Panc1 (cell line): Measurements from ENCODE around the gene FAM149B1. TPM values are rescaled to one million over a fixed set of nuclear protein-coding genes. Genes with fewer than 3 reads are reported as not detected.

Source experiments
- ATAC-seq: fragments of 200-7000 bp; cut with Tn5 transposase; 2 replicates; pipeline ENCODE4 v1.9.1; 2020; ENCODE audit warnings: mild to moderate bottlenecking, moderate library complexity
- BruUV-seq: library from RNA; stranded (reverse); fragments of 400-500 nt; replicated peaks from 2 replicates; lab custom pipeline; 2021; lab: Mats Ljungman, UMichigan
- CTCF ChIA-PET: fragments of 300-600 bp; sonication (Branson Sonifier 250); formaldehyde crosslinking; loops from one replicate; lab custom pipeline; 2022; ENCODE audit warnings: antibody characterized with exemption; lab: Charles Lee
- POLR2A ChIA-PET: fragments of 300-600 bp; sonication (Branson Sonifier 250); formaldehyde crosslinking; loops from one replicate; lab custom pipeline; 2022; ENCODE audit warnings: antibody characterized with exemption; lab: Charles Lee
- DNase-seq: peaks from one replicate; pipeline ENCODE4 v3.0.0-alpha.2; 2010; ENCODE audit warnings: low read depth, low spot score
- H3K27ac ChIP-seq: 2 replicates; pipeline ENCODE4 v1.5.1; 2011; ENCODE audit warnings: mild to moderate bottlenecking, low read length, inconsistent platforms
- H3K27me3 ChIP-seq: fragments of 200-500 bp; sonication (Bioruptor generic); 2 replicates; pipeline ENCODE4 v1.6.0; 2014; ENCODE audit warnings: low read length, inconsistent platforms; ENCODE audit not compliant: control insufficient read depth, insufficient read depth
- H3K36me3 ChIP-seq: fragments of 200-500 bp; sonication (Bioruptor generic); 2 replicates; pipeline ENCODE4 v1.5.1; 2014; ENCODE audit warnings: inconsistent platforms, mild to moderate bottlenecking, low read length, moderate library complexity; ENCODE audit not compliant: control insufficient read depth, insufficient read depth
- H3K4me1 ChIP-seq: 2 replicates; pipeline ENCODE4 v1.5.1; 2011; ENCODE audit warnings: inconsistent platforms, mild to moderate bottlenecking, low read length, moderate library complexity; ENCODE audit not compliant: control insufficient read depth, insufficient read depth
- H3K4me3 ChIP-seq, 2 experiments: 2 replicates each; pipeline ENCODE4 v1.5.1; 2011 to 2012; ENCODE audit warnings: low read depth in 2 of 2, low read length in 2 of 2, mild to moderate bottlenecking in 2 of 2, inconsistent platforms in 1 of 2, moderate library complexity in 1 of 2
- H3K9me3 ChIP-seq: fragments of 200-500 bp; sonication (Bioruptor generic); 2 replicates; pipeline ENCODE4 v1.5.1; 2014; ENCODE audit warnings: low read depth, mild to moderate bottlenecking, inconsistent platforms, low read length, moderate library complexity; ENCODE audit not compliant: control insufficient read depth, insufficient read depth
- POLR2AphosphoS5 ChIP-seq: IDR thresholded peaks from 2 replicates; pipeline ENCODE4 v1.6.1; 2012; ENCODE audit warnings: mild to moderate bottlenecking, low read depth, low read length, moderate library complexity
- SIN3A ChIP-seq: IDR thresholded peaks from 2 replicates; pipeline ENCODE4 v1.6.1; 2012; ENCODE audit warnings: low read depth, mild to moderate bottlenecking, low read length, moderate library complexity, borderline replicate concordance; ENCODE audit not compliant: insufficient read depth
- TCF7L2 ChIP-seq: IDR thresholded peaks from 2 replicates; pipeline ENCODE4 v1.6.1; 2011; ENCODE audit warnings: mild to moderate bottlenecking, low read depth, low read length, inconsistent platforms
- in situ Hi-C: cut with HindIII; loops from 2 replicates; pipeline ENCODE4 v1.10.0; 2016; ENCODE audit warnings: low sequenced_read_pairs, low pct_unique_long_range_greater_than_20kb
- intact Hi-C: fragments of 100-400 bp; cut with micrococcal nuclease; formaldehyde crosslinking; loops from one replicate; pipeline ENCODE4 v1.10.0; 2022; ENCODE audit not compliant: unreplicated experiment
- total RNA-seq: library from RNA; stranded (reverse); gene quantifications from one replicate; pipeline ENCODE4 v1.2.1, GENCODE V29; 2021; ENCODE audit not compliant: unreplicated experiment
- TF ChIP-seq, protein P1 (sequence below): fragments of 450-650 bp; IDR thresholded peaks from 2 replicates; pipeline ENCODE4 v1.5.1; 2017; ENCODE audit warnings: mild to moderate bottlenecking
- TF ChIP-seq, protein P2 (sequence below), 2 experiments: IDR thresholded peaks; 2 replicates each; pipeline ENCODE4 v1.6.1; 2011 to 2012; ENCODE audit warnings: low read depth in 2 of 2, control low read depth in 1 of 2, low read length in 1 of 2, mild to moderate bottlenecking in 1 of 2, moderate library complexity in 1 of 2; ENCODE audit not compliant: insufficient read depth in 1 of 2

The FAM149B1 gene
- total RNA-seq, 1 experiment from 2014 or later = 20.8 TPM

DNA sequence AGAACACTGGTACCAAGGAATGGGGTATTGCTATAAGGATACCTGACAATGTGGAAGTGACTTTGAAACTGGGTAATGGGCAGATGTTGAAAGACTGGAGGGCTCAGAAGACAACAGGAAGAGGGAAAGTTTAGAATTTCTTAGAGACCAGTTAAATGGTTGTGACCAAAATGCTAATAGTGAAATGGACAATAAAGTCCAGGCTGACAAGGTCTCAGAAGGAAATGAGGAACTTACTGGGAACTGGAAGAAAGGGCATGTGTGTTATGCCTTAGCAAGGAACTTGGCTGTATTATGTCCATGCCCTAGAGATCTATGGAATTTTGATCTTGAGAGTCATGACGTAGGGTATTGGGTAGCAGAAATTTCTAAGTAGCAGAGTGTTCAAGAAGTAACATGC lies 38.0 kb downstream of the FAM149B1 start:
- no peak for TF ChIP-seq TCF7L2
- TF ChIP-seq SIN3A = no peak
- TF ChIP-seq, protein P1, sequence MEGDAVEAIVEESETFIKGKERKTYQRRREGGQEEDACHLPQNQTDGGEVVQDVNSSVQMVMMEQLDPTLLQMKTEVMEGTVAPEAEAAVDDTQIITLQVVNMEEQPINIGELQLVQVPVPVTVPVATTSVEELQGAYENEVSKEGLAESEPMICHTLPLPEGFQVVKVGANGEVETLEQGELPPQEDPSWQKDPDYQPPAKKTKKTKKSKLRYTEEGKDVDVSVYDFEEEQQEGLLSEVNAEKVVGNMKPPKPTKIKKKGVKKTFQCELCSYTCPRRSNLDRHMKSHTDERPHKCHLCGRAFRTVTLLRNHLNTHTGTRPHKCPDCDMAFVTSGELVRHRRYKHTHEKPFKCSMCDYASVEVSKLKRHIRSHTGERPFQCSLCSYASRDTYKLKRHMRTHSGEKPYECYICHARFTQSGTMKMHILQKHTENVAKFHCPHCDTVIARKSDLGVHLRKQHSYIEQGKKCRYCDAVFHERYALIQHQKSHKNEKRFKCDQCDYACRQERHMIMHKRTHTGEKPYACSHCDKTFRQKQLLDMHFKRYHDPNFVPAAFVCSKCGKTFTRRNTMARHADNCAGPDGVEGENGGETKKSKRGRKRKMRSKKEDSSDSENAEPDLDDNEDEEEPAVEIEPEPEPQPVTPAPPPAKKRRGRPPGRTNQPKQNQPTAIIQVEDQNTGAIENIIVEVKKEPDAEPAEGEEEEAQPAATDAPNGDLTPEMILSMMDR = no peak
- TF ChIP-seq POLR2AphosphoS5 = no peak
- TF ChIP-seq, protein P2, sequence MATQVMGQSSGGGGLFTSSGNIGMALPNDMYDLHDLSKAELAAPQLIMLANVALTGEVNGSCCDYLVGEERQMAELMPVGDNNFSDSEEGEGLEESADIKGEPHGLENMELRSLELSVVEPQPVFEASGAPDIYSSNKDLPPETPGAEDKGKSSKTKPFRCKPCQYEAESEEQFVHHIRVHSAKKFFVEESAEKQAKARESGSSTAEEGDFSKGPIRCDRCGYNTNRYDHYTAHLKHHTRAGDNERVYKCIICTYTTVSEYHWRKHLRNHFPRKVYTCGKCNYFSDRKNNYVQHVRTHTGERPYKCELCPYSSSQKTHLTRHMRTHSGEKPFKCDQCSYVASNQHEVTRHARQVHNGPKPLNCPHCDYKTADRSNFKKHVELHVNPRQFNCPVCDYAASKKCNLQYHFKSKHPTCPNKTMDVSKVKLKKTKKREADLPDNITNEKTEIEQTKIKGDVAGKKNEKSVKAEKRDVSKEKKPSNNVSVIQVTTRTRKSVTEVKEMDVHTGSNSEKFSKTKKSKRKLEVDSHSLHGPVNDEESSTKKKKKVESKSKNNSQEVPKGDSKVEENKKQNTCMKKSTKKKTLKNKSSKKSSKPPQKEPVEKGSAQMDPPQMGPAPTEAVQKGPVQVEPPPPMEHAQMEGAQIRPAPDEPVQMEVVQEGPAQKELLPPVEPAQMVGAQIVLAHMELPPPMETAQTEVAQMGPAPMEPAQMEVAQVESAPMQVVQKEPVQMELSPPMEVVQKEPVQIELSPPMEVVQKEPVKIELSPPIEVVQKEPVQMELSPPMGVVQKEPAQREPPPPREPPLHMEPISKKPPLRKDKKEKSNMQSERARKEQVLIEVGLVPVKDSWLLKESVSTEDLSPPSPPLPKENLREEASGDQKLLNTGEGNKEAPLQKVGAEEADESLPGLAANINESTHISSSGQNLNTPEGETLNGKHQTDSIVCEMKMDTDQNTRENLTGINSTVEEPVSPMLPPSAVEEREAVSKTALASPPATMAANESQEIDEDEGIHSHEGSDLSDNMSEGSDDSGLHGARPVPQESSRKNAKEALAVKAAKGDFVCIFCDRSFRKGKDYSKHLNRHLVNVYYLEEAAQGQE (IDR thresholded peaks at IDR 0.05; ENCODE audit: insufficient read depth in 1 of 2, low read depth in 2 of 2, low read length in 1 of 2) = no peak
- CTCF ChIA-PET = no interaction called here
- no peaks in the 10 kb centered on the region for H3K27me3 ChIP-seq
- intact Hi-C loops = no loop called here
- H3K27ac ChIP-seq = no peak overlapping the region
- H3K4me3 ChIP-seq = no peak overlapping the region
- in situ Hi-C loops = no loop called here
- H3K9me3 ChIP-seq = no peaks in the 10 kb centered on the region
- no peaks in the 10 kb centered on the region for H3K36me3 ChIP-seq
- POLR2A ChIA-PET = no interaction called here
- DNase-seq = no peak
- BruUV-seq = no TSS peak
- no peak for ATAC-seq
- H3K4me1 ChIP-seq = no peaks in the 10 kb centered on the region

DNA sequence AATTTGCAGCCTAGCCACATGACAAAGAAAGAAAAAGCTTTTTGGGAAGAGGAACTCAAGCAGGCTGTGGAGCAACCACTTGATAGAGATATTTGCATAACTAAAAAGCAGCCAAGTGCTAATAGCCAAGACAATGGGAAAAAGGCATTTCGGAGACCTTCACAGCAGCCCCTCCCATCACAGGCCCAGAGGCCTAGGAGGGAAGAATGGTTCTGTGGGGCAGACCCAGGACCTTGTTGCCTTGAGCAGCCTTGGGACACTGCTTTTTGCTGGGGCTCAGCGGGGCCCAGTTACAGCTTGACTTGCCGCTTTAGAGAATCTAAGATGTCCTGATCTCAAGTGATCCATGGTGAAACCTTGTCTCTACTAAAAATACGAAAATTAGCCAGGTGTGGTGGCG lies 38.5 kb downstream of the FAM149B1 start:
- Histone ChIP-seq H3K4me1 (no peaks in the 10 kb centered on the region), H3K9me3 (no peaks in the 10 kb centered on the region), H3K27ac (no peak overlapping the region), H3K27me3 (no peaks in the 10 kb centered on the region), H3K4me3 (no peak overlapping the region), H3K36me3 (no peaks in the 10 kb centered on the region)
- BruUV-seq = no TSS peak
- ATAC-seq (no peak), DNase-seq (no peak)
- ChIA-PET CTCF (no interaction called here), POLR2A (no interaction called here)
- TF ChIP-seq TCF7L2 = no peak
- TF ChIP-seq SIN3A = no peak
- TF ChIP-seq POLR2AphosphoS5 = no peak
- TF ChIP-seq, protein P1 = no peak
- TF ChIP-seq, protein P2 (IDR thresholded peaks at IDR 0.05; ENCODE audit: insufficient read depth in 1 of 2, low read depth in 2 of 2, low read length in 1 of 2) = no peak
- in situ Hi-C loops (no loop called here), intact Hi-C loops (no loop called here)
